DND-41 (cell line): ENCODE measurements around the gene HSBP1L1.

Experiments
- ATAC-seq: fragments of 200-7000 bp; cut with Tn5 transposase; 3 replicates; pipeline ENCODE4 v1.9.1; 2021; ENCODE audit warnings: low read depth; ENCODE audit not compliant: insufficient read depth
- DNase-seq: peaks from one replicate; pipeline ENCODE4 v3.0.0-alpha.2; 2020
- H2AFZ ChIP-seq: 2 replicates; pipeline ENCODE4 v1.6.0; 2012; ENCODE audit warnings: low read depth, low read length
- H3K27ac ChIP-seq: 2 replicates; pipeline ENCODE4 v1.5.1; 2012; ENCODE audit warnings: low read length, inconsistent platforms
- H3K27me3 ChIP-seq: fragments of 200-600 bp; sonication (generic); 2 replicates; pipeline ENCODE4 v1.6.0; 2012; ENCODE audit warnings: low read length, mild to moderate bottlenecking, inconsistent platforms; ENCODE audit not compliant: insufficient read depth, poor library complexity
- H3K36me3 ChIP-seq: 2 replicates; pipeline ENCODE4 v1.5.1; 2012; ENCODE audit warnings: low read length, inconsistent platforms; ENCODE audit not compliant: insufficient read depth
- H3K4me1 ChIP-seq: 2 replicates; pipeline ENCODE4 v1.5.1; 2012; ENCODE audit warnings: mild to moderate bottlenecking, low read length; ENCODE audit not compliant: insufficient read depth
- H3K4me2 ChIP-seq: 2 replicates; pipeline ENCODE4 v1.6.0; 2012; ENCODE audit warnings: mild to moderate bottlenecking, moderate library complexity, low read length, inconsistent platforms; ENCODE audit not compliant: insufficient read depth
- H3K4me3 ChIP-seq, 2 experiments: fragments of 200-600 bp in 1 of 2; shearing (Covaris generic) in 1 of 2; 2 replicates each; pipeline ENCODE4 v1.5.1; 2012 to 2016; ENCODE audit warnings: inconsistent platforms in 2 of 2, low read length in 2 of 2, mild to moderate bottlenecking in 2 of 2, low read depth in 1 of 2, moderate library complexity in 1 of 2
- H3K79me2 ChIP-seq: 2 replicates; pipeline ENCODE4 v1.6.0; 2012; ENCODE audit warnings: low read length, inconsistent platforms; ENCODE audit not compliant: insufficient read depth
- H3K9ac ChIP-seq: 2 replicates; pipeline ENCODE4 v1.6.0; 2012; ENCODE audit warnings: low read depth, mild to moderate bottlenecking, inconsistent platforms, low read length, moderate library complexity
- H3K9me3 ChIP-seq: 2 replicates; pipeline ENCODE4 v1.5.1; 2012; ENCODE audit warnings: low read length, moderate library complexity, mild to moderate bottlenecking, inconsistent platforms; ENCODE audit not compliant: insufficient read depth, severe bottlenecking
- H4K20me1 ChIP-seq: 2 replicates; pipeline ENCODE4 v1.6.0; 2012; ENCODE audit warnings: low read length; ENCODE audit not compliant: insufficient read depth
- CTCF ChIP-seq: IDR thresholded peaks from 2 replicates; pipeline ENCODE4 v1.5.1; 2012; ENCODE audit warnings: borderline replicate concordance, low read length, moderate library complexity, mild to moderate bottlenecking; ENCODE audit not compliant: poor library complexity, severe bottlenecking; ENCODE audit errors: extremely low read depth
- EZH2 ChIP-seq: IDR thresholded peaks from 3 replicates; pipeline ENCODE4 v1.6.1; 2012; ENCODE audit warnings: borderline replicate concordance, low read depth, mild to moderate bottlenecking, moderate library complexity, low read length, inconsistent platforms; ENCODE audit not compliant: severe bottlenecking

HSBP1L1 gene

GRCh38 chr18:79982736-79983135 is 18.3 kb downstream of the HSBP1L1 start:
- Histone ChIP-seq H3K4me1 (peaks cover 53% of the 10 kb centered on the region), H3K27ac (no peak overlapping the region), H3K9ac (no peak overlapping the region), H3K79me2 (peaks cover 100% of the 10 kb centered on the region), H4K20me1 (peaks cover 98% of the 10 kb centered on the region), H3K27me3 (no peaks in the 10 kb centered on the region), H3K9me3 (no peaks in the 10 kb centered on the region), H3K4me2 (peak overlapping the region; percentile 24; the same call in 1 of the 2 replicates), H3K36me3 (peaks cover 70% of the 10 kb centered on the region), H2AFZ (no peak overlapping the region), H3K4me3 (no peak overlapping the region)
- ATAC-seq = peak; percentile 61; the same call in 1 of the 3 replicates
- TF ChIP-seq EZH2 (no peak), CTCF (no peak)
- DNase-seq = peak; percentile 43

- Histone ChIP-seq H3K79me2 (peaks cover 100% of the 10 kb centered on the region), H3K27ac (no peak overlapping the region), H3K4me2 (peak overlapping the region; percentile 23; the same call in 1 of the 2 replicates), H3K27me3 (no peaks in the 10 kb centered on the region), H3K4me3 (no peak overlapping the region), H3K9ac (no peak overlapping the region), H3K9me3 (no peaks in the 10 kb centered on the region), H3K36me3 (peaks cover 67% of the 10 kb centered on the region), H4K20me1 (peaks cover 93% of the 10 kb centered on the region), H3K4me1 (peaks cover 53% of the 10 kb centered on the region), H2AFZ (no peak overlapping the region)
- no peak for ATAC-seq
- TF ChIP-seq EZH2 (no peak), CTCF (no peak)
- no peak for DNase-seq
Observed at GRCh38 chr18:79983253-79983652, 18.8 kb downstream of the HSBP1L1 start.

GRCh38 chr18:79983793-79984192 is 19.4 kb downstream of the HSBP1L1 start:
- peaks cover 100% of the 10 kb centered on the region for H3K79me2 ChIP-seq
- ATAC-seq (no peak), DNase-seq (no peak)
- no peak overlapping the region for H2AFZ ChIP-seq
- H3K9ac ChIP-seq = no peak overlapping the region
- no peak for TF ChIP-seq EZH2
- TF ChIP-seq CTCF = no peak
- H3K4me3 ChIP-seq = no peak overlapping the region
- peaks cover 53% of the 10 kb centered on the region for H3K4me1 ChIP-seq
- H3K36me3 ChIP-seq = peaks cover 62% of the 10 kb centered on the region
- H3K27ac ChIP-seq = no peak overlapping the region
- H3K27me3 ChIP-seq = no peaks in the 10 kb centered on the region
- H3K4me2 ChIP-seq = peak overlapping the region; percentile 84; the same call in 1 of the 2 replicates
- no peaks in the 10 kb centered on the region for H3K9me3 ChIP-seq
- H4K20me1 ChIP-seq = peaks cover 89% of the 10 kb centered on the region
